Measurements from ENCODE around the gene ABTB2.
"Not testable (repeated sequence)": the region's sequence is repeated elsewhere in the genome, so short reads cannot be mapped to it uniquely, and the experiment has no call there.

ABTB2 gene

DNA sequence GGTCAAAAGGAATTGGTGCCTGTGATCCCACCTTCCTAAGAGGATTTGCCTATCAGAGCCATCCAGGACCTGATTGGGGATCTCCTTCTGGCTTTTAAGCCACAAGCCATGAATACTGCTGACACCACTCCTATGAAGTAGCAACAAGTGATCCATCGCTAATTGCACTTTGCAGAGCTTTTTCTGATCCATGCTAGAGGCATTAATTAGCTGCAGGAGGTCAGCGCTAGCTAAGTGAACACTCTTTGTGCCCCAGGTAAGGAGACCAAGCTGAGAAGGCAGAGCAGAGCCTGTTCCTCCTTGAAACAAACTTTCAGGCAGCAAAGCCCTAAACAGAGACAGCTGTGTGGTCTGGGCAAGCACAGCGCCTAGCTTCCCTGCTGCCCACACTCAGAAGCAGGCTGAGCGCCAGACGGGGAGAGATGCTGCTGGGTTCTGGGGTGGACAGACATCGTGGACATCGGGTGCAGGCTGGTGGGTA lies 122.2 kb downstream of the ABTB2 start:
- H3K4me1 Mint-ChIP-seq: peaks cover 82% of the 10 kb centered on the region

DNA sequence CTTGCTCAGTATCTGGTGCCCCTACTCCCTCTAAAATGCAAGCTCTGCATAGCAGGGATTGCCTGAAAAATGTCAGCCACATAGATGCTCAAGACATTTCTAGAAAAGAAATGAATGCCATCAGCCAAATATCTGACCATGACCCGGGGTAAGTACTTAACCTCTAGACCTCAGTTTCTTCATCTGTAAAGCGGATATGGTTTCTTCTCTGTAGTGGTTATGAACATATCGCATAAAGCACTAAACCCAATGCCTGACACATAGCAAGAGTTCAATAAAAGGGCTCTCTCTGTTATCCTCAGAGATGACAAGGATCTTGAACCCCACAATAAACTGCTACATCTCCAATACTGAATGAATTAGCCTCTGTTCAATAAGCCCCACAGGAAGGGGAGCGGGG lies 122.6 kb downstream of the ABTB2 start:
- no peak for DNase-seq
- Mint-ChIP-seq H3K9me3 (no peaks in the 10 kb centered on the region), H3K4me1 (peaks cover 82% of the 10 kb centered on the region), H3K36me3 (ENCODE audit: low read depth) (no peaks in the 10 kb centered on the region), H3K27me3 (no peaks in the 10 kb centered on the region), H3K27ac (peak overlapping the region; percentile 53), H3K4me3 (no peak overlapping the region)
- ATAC-seq: peak; percentile 21

More for the DNA sequence above, 122.2 kb downstream of the ABTB2 start:
- H3K9me3 Mint-ChIP-seq: no peaks in the 10 kb centered on the region
- DNase-seq: no peak
- no peaks in the 10 kb centered on the region for H3K36me3 Mint-ChIP-seq (ENCODE audit: low read depth)
- no peak for ATAC-seq
- no peaks in the 10 kb centered on the region for H3K27me3 Mint-ChIP-seq
- no peak overlapping the region for H3K4me3 Mint-ChIP-seq
- H3K27ac Mint-ChIP-seq: no peak overlapping the region

DNA sequence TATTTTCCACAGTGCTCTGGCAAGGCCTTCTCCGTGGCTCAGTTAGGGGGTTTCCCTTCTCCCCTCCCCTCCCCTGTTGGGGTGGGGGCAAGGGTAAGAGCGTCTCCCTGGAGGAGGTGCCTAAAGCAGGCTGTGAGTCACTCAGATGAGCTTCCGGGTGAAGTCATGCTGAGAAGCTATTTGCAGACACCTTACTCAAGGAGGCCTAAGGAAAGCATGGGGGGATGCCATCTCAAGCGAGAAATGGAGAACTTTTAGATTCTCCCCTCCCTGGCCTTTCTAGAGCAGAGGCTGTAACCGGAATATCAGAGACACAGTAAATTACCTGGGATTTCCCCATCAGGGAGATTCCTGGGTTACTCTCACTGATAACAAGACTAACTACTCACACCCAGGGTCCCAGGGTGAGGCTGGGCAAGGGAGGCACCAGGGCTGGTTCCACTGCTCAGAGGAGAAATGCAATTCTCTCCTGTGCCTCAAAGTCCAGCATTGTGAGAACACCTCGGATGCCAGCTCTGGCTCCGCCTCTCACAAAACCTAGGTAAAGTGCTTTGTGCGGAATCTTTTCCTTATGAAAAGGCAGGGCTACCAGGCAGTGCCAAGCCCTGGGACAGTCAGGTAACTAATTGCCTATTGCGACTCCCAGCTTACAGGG lies 123.6 kb downstream of the ABTB2 start:
- Mint-ChIP-seq H3K4me3 (no peak overlapping the region), H3K36me3 (ENCODE audit: low read depth) (no peaks in the 10 kb centered on the region), H3K27me3 (no peaks in the 10 kb centered on the region), H3K27ac (peak overlapping the region; percentile 67), H3K4me1 (peaks cover 79% of the 10 kb centered on the region), H3K9me3 (no peaks in the 10 kb centered on the region)
- DNase-seq: peak; percentile 76
- peak; percentile 88 for ATAC-seq

DNA sequence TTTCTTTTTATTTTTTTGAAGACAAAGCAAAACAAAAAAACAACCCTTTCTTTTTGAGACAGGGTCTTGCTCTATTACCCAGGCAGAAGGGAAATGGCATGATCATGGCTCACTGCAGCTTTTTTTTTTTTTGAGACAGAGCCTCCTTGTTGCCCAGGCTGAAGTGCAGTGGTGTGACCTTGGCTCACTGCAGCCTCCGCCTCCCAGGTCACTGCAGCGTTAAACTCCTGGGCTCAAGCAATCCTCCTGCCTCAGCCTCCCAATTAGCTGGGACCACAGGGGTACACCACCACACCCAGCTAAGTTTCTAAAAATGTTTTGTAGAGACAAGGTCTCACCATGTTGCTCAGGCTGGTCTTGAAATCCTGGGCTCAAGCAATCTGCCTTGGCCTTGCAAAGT lies 124.6 kb downstream of the ABTB2 start:
- DNase-seq: no peak
- ATAC-seq: no peak
- H3K27ac Mint-ChIP-seq: peak overlapping the region; percentile 60
- H3K4me3 Mint-ChIP-seq: no peak overlapping the region
- H3K4me1 Mint-ChIP-seq: peaks cover 69% of the 10 kb centered on the region
- H3K9me3 Mint-ChIP-seq: no peaks in the 10 kb centered on the region
- H3K36me3 Mint-ChIP-seq (ENCODE audit: low read depth): no peaks in the 10 kb centered on the region
- H3K27me3 Mint-ChIP-seq: no peaks in the 10 kb centered on the region

DNA sequence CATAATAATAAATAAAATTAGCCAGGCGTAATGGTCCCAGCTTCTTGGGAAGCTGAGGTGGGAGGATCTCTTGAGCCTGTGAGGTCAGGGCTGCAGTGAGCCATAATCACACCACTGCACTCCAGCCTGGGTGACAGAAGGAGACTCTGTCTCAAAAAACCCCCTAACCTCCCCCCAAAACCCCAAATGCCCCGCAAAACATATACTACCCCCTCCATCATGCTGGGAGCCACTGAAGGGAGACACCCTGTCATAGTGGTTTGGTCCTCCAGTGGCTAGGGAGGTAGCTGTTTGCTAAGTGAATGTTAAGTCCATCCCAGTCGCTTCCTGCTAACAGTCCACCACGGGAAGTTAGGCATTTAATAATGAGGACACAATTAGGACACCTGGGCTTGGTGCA lies 125.0 kb downstream of the ABTB2 start:
- Mint-ChIP-seq H3K4me3 (no peak overlapping the region), H3K27ac (peak overlapping the region; percentile 60), H3K27me3 (no peaks in the 10 kb centered on the region), H3K4me1 (peaks cover 67% of the 10 kb centered on the region), H3K9me3 (no peaks in the 10 kb centered on the region), H3K36me3 (ENCODE audit: low read depth) (no peaks in the 10 kb centered on the region)
- ATAC-seq (no peak), DNase-seq (no peak)

DNA sequence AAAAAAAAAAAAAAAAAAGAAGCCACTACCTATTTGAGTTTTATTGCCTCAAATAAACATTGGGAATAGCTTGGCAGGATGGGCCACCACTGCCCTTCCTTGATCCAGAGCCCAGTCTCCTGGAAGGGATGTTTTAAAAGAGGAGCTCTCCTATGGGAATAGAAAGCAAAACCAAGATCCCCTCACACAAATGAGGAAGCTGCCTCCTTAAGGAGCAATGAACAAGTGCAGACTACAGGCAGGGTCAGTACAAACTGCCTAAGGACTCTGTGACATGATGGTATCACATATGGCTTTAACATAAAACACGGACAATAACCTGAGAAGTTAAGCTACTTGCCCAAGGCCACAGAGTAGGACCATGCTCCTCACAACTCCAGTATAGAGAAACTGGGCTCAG lies 131.6 kb downstream of the ABTB2 start:
- H3K27me3 Mint-ChIP-seq: peaks cover 4% of the 10 kb centered on the region
- no peak overlapping the region for H3K4me3 Mint-ChIP-seq
- peaks cover 19% of the 10 kb centered on the region for H3K4me1 Mint-ChIP-seq
- no peak for DNase-seq
- H3K9me3 Mint-ChIP-seq: no peaks in the 10 kb centered on the region
- no peak for ATAC-seq
- no peaks in the 10 kb centered on the region for H3K36me3 Mint-ChIP-seq (ENCODE audit: low read depth)
- H3K27ac Mint-ChIP-seq: no peak overlapping the region

DNA sequence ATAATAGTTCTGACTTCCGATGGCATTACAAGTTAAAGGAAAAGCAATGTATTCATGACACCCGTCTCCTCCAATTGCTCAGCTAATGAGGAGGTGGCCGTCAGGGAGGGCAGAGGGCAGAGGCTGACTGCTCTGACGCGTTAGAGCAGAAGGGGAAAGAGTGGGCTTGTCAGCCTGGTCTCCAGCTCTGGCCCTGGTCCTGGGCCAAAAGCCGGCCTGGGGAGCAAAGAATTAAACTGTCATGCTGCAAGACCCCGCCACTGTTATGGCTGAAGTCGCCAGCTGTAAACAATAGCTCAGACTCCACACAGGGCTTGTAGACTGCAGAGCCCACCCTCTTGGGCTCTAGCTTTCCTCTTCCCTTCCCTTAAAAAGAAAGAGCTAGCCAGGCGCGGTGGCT lies 132.7 kb downstream of the ABTB2 start:
- Mint-ChIP-seq H3K27ac (no peak overlapping the region), H3K4me1 (peaks cover 9% of the 10 kb centered on the region), H3K36me3 (ENCODE audit: low read depth) (no peaks in the 10 kb centered on the region)

DNA sequence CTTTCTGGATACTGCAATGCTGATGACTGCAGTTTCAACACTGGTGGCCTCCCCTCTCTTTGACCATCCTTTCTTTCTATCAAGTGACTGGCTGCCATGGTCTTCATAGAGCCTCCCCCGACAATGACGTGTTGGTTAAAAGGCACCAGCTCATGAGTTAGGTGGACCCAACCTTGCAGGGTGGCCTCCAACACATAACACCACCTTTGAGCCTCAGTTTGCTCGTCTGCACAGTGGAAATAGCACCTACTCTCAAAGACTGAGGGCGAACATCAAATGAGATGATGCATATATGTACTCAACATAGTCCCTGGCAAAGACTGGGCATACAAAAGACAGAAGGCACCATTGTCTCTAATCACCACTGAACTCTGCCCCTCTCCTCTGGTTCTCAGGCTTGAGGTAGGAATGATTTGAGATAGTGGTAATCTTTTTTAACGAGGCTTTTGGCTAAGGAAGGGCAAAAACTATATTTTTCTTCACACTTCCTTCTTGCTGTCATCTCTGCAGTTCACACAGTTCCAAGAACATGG lies 133.3 kb downstream of the ABTB2 start:
- Mint-ChIP-seq H3K27me3 (peaks cover 4% of the 10 kb centered on the region), H3K4me3 (no peak overlapping the region), H3K4me1 (peaks cover 3% of the 10 kb centered on the region), H3K9me3 (no peaks in the 10 kb centered on the region), H3K27ac (no peak overlapping the region), H3K36me3 (ENCODE audit: low read depth) (no peaks in the 10 kb centered on the region)
- ATAC-seq (no peak), DNase-seq (no peak)

More for the DNA sequence above, 132.7 kb downstream of the ABTB2 start:
- Mint-ChIP-seq H3K27me3 (peaks cover 4% of the 10 kb centered on the region), H3K9me3 (no peaks in the 10 kb centered on the region), H3K4me3 (no peak overlapping the region)
- no peak for ATAC-seq
- DNase-seq: no peak

DNA sequence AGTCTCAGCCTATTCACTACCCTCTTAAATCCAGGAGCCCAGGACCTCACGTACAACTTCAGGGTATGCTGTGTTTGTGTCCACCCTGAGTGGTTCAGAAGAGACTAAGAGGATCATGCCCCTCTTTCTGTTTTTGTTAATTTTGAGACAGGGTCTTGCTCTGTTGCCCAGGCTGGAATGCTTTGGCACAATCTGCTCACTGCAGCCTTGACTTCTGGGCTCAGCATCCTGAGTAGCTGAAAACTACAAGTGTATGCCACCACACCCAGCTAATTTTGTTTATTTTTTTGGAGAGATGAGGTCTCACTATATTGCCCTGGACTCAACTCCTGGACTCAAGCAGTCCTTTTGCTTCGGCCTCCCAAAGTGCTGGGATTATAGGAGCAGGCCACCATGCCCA lies 133.9 kb downstream of the ABTB2 start:
- ATAC-seq: no peak
- Mint-ChIP-seq H3K36me3 (ENCODE audit: low read depth) (no peaks in the 10 kb centered on the region), H3K9me3 (no peaks in the 10 kb centered on the region), H3K27me3 (peaks cover 4% of the 10 kb centered on the region), H3K27ac (no peak overlapping the region), H3K4me1 (peaks cover 3% of the 10 kb centered on the region), H3K4me3 (no peak overlapping the region)
- no peak for DNase-seq

DNA sequence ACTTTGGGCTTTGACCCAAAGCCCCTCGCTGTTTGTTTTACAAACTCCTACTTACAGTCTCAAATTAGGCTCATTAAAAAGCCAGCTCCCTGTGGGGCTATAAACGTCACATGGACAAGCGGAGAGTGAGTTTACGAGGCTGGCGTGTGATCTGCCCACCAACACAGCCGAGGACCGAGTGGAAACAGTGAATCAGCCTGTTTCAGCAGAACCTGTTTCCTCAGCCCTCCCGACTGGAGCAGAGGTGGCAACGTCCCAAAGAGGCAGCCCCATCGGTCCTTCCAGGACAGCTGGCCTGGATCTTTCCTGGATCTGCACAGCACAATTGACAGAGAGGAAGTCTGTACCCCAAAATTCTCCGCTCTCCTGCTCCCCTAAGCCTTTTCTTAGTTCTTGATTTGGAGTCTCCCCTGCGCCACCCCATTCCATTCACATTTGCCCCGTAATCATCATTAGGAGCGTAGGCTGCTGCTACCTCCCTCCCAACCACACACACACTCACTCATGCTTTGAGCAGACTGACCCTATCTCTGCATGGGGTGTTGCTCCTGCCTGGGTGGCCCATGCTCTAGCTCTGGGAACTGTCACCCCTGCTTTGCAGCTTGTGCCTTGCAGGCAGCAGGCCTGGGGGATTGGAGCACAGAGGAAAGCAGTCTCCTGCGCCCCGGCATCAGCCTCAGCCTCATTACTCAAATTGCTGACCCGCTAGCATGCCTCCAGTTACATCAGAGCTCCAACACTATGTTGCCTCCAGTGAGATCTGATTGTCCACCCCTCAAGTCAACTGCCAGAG lies 134.6 kb downstream of the ABTB2 start:
- H3K4me1 Mint-ChIP-seq: peaks cover 3% of the 10 kb centered on the region
- no peak for ATAC-seq
- no peaks in the 10 kb centered on the region for H3K36me3 Mint-ChIP-seq (ENCODE audit: low read depth)
- DNase-seq: no peak
- H3K27me3 Mint-ChIP-seq: peaks cover 4% of the 10 kb centered on the region
- no peaks in the 10 kb centered on the region for H3K9me3 Mint-ChIP-seq
- no peak overlapping the region for H3K4me3 Mint-ChIP-seq
- H3K27ac Mint-ChIP-seq: no peak overlapping the region

DNA sequence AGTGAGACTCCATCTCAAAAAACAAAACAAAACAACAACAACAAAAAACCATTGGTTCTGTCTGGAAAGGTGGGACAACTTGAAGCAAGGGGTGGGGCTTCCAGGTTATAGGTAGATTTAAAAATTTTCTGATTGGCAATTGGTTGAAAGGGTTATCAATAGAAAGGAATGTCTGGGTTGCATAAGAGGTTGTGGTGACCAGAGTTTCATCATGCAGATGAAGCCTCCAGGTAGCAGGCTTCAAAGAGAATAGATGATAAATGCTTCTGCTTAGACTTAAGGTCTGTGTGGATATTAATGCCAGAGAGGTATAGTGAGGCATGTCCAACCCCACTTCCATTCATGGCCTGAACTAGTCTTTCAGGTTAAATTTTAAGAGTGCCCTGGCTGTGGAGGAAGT lies 135.8 kb downstream of the ABTB2 start:
- DNase-seq (no peak), ATAC-seq (no peak)
- Mint-ChIP-seq H3K27me3 (peaks cover 4% of the 10 kb centered on the region), H3K27ac (no peak overlapping the region), H3K4me1 (peaks cover 3% of the 10 kb centered on the region), H3K4me3 (no peak overlapping the region), H3K9me3 (no peaks in the 10 kb centered on the region), H3K36me3 (ENCODE audit: low read depth) (no peaks in the 10 kb centered on the region)

DNA sequence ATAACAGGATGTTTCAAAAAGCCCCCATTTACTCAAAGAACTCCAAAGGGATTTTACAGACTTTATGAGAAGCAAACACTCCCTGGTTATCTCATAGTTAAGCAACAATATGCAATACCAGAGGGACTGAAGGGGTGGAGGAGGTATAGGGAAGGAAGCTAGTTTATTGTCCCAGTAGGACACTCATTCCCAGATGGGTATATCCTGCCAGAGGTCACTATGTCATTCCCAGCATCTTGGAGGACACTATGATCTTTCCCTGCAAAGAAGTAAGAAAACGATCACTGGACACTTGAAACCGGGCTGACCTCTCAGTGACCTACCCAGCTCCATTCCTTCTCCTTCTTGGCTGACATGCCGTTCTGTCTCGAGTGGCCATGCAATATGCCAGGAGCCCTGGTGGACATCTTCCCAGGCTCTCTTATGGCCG lies 137.9 kb downstream of the ABTB2 start:
- Mint-ChIP-seq H3K4me1 (peaks cover 12% of the 10 kb centered on the region), H3K36me3 (ENCODE audit: low read depth) (no peaks in the 10 kb centered on the region), H3K27ac (no peak overlapping the region), H3K9me3 (no peaks in the 10 kb centered on the region), H3K4me3 (no peak overlapping the region), H3K27me3 (peaks cover 4% of the 10 kb centered on the region)
- ATAC-seq (no peak), DNase-seq (no peak)

DNA sequence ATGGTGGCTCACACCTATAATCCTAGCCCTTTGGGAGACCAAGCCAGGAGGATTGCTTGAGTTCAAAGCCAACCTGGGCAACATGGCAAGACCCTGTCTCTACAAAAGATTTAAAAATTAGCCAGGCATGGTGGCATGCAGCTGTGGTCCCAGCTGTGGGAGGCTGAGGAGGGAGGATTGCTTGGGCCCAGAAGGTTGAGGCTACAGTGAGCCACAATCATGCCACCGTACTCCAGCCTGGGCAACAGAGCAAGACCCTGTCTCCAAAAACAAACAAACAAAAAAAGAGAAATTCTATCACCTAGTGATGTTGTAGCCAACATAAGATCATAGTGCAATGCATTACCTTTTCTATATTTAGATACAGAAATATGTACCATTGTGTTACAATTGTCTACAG lies 138.5 kb downstream of the ABTB2 start:
- Mint-ChIP-seq H3K36me3 (ENCODE audit: low read depth) (no peaks in the 10 kb centered on the region), H3K27me3 (peaks cover 3% of the 10 kb centered on the region), H3K4me1 (peaks cover 18% of the 10 kb centered on the region), H3K9me3 (no peaks in the 10 kb centered on the region), H3K27ac (no peak overlapping the region), H3K4me3 (no peak overlapping the region)
- ATAC-seq: no peak
- no peak for DNase-seq

DNA sequence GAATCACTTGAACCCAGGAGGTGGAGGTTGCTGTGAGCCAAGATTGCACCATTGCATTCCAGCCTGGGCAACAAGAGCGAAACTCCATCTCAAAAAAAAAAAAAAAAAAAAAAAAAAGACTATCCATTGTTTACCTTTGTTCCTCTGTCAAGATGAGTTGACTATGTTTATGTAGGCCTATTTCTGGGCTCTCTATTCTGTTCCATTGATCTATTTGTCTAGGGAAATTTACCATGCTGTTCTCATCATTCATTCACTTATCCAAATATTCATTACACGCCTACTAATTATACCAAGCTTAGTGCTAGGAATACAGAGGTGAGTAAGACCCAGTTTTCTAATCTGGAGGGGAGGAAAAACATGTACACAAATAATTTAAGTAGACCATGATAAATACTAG lies 139.1 kb downstream of the ABTB2 start:
- not testable (repeated sequence) for DNase-seq; H3K27me3 Mint-ChIP-seq; H3K9me3 Mint-ChIP-seq; ATAC-seq; H3K4me3 Mint-ChIP-seq; H3K27ac Mint-ChIP-seq; H3K36me3 Mint-ChIP-seq (ENCODE audit: low read depth)
- peaks cover 23% of the 10 kb centered on the region for H3K4me1 Mint-ChIP-seq

DNA sequence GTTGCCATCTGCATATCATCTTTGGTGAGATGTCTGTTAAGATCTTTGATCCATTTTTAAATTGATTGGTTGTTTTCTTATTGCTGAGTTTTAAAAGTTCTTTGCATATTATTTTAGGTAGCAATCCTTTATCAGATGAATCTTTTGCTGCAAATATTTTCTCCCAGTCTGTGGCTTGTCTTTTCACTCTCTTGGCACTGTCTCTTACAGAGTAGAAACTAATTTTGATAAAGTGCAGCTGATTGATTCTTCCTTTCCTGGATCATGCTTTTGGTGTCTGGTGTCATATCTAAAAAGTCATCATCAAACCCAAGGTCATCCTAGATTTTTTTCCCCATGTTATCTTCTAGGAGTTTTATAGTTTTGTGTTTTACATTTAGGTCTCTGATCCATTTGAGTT lies 139.7 kb downstream of the ABTB2 start:
- H3K9me3 Mint-ChIP-seq: no peaks in the 10 kb centered on the region

More for the DNA sequence above, 139.7 kb downstream of the ABTB2 start:
- ATAC-seq: no peak
- Mint-ChIP-seq H3K4me3 (no peak overlapping the region), H3K4me1 (peaks cover 27% of the 10 kb centered on the region), H3K27ac (no peak overlapping the region), H3K36me3 (ENCODE audit: low read depth) (no peaks in the 10 kb centered on the region), H3K27me3 (peaks cover under 1% of the 10 kb centered on the region)
- no peak for DNase-seq
